Astrocyte (in vitro differentiated cells and primary cell): Measurements from ENCODE around the gene SCIMP. TPM values are rescaled to one million over a fixed set of nuclear protein-coding genes. Genes with fewer than 3 reads are reported as not detected.

Source experiments
- DNase-seq: peaks from one replicate; pipeline ENCODE4 v3.0.0-alpha.2; 2010; ENCODE audit warnings: low read depth
- FAIRE-seq: peaks from 2 replicates; lab custom pipeline; 2011; peaks lifted over from hg19 to GRCh38; lab: Jason Lieb, UNC
- H2AFZ ChIP-seq: 2 replicates; pipeline ENCODE4 v1.6.0; 2012; ENCODE audit warnings: low read depth, low read length, inconsistent platforms
- H3K27ac ChIP-seq: 2 replicates; pipeline ENCODE4 v1.5.1; 2011; ENCODE audit warnings: low read depth, low read length, inconsistent platforms
- H3K27me3 ChIP-seq: 2 replicates; pipeline ENCODE4 v1.6.0; 2011; ENCODE audit warnings: low read length, inconsistent platforms; ENCODE audit not compliant: insufficient read depth
- H3K36me3 ChIP-seq: 2 replicates; pipeline ENCODE4 v1.5.1; 2011; ENCODE audit warnings: low read length, inconsistent platforms; ENCODE audit not compliant: insufficient read depth
- H3K4me1 ChIP-seq: 2 replicates; pipeline ENCODE4 v1.5.1; 2011; ENCODE audit warnings: low read length, inconsistent platforms; ENCODE audit not compliant: insufficient read depth
- H3K4me2 ChIP-seq: 2 replicates; pipeline ENCODE4 v1.6.0; 2012; ENCODE audit warnings: low read length, inconsistent platforms
- H3K4me3 ChIP-seq: 2 replicates; pipeline ENCODE4 v1.5.1; 2011; ENCODE audit warnings: low read depth, mild to moderate bottlenecking, low read length, inconsistent platforms; ENCODE audit not compliant: insufficient read depth
- H3K79me2 ChIP-seq: 2 replicates; pipeline ENCODE4 v1.6.0; 2012; ENCODE audit warnings: mild to moderate bottlenecking, low read length, inconsistent platforms; ENCODE audit not compliant: insufficient read depth
- H3K9ac ChIP-seq: 2 replicates; pipeline ENCODE4 v1.6.0; 2012; ENCODE audit warnings: mild to moderate bottlenecking, low read length, inconsistent platforms
- H3K9me3 ChIP-seq: 2 replicates; pipeline ENCODE4 v1.5.1; 2012; ENCODE audit warnings: low read depth, mild to moderate bottlenecking, low read length, inconsistent platforms; ENCODE audit not compliant: insufficient read depth
- H4K20me1 ChIP-seq: 2 replicates; pipeline ENCODE4 v1.6.0; 2012; ENCODE audit warnings: low read length, inconsistent platforms; ENCODE audit not compliant: insufficient read depth
- H3K27ac Mint-ChIP-seq: one replicate; pipeline ENCODE4 v1.8.0; 2021; ENCODE audit warnings: mild to moderate bottlenecking, mixed read lengths; ENCODE audit not compliant: unreplicated experiment
- H3K27me3 Mint-ChIP-seq: one replicate; pipeline ENCODE4 v1.8.0; 2021; ENCODE audit warnings: low read depth, mixed read lengths; ENCODE audit not compliant: unreplicated experiment
- H3K36me3 Mint-ChIP-seq: one replicate; pipeline ENCODE4 v1.8.0; 2021; ENCODE audit warnings: low read depth, mixed read lengths; ENCODE audit not compliant: unreplicated experiment
- H3K4me1 Mint-ChIP-seq: one replicate; pipeline ENCODE4 v1.8.0; 2021; ENCODE audit warnings: low read depth, mixed read lengths; ENCODE audit not compliant: unreplicated experiment
- H3K4me3 Mint-ChIP-seq: one replicate; pipeline ENCODE4 v1.8.0; 2021; ENCODE audit warnings: mild to moderate bottlenecking, moderate library complexity, mixed read lengths; ENCODE audit not compliant: unreplicated experiment
- H3K9me3 Mint-ChIP-seq: one replicate; pipeline ENCODE4 v1.8.0; 2021; ENCODE audit warnings: mild to moderate bottlenecking, mixed read lengths; ENCODE audit not compliant: unreplicated experiment
- CTCF ChIP-seq: IDR thresholded peaks from 2 replicates; pipeline ENCODE4 v1.5.1; 2011; ENCODE audit warnings: low read depth, mild to moderate bottlenecking, inconsistent platforms, low read length, moderate library complexity; ENCODE audit not compliant: insufficient read depth
- EZH2 ChIP-seq: IDR thresholded peaks from 2 replicates; pipeline ENCODE4 v1.6.1; 2012; ENCODE audit warnings: mild to moderate bottlenecking, low read length, inconsistent platforms; ENCODE audit not compliant: insufficient read depth
- total RNA-seq: library from RNA; stranded (reverse); gene quantifications from 2 replicates; pipeline ENCODE4 v1.2.1, GENCODE V29; 2021

Gene SCIMP
- total RNA-seq, 1 donor from 2014 or later = not detected

GRCh38 chr17:5184288-5184687, 50.4 kb downstream of the SCIMP start:
- Histone ChIP-seq H2AFZ (no peak overlapping the region), H4K20me1 (no peaks in the 10 kb centered on the region), H3K4me3 (no peak overlapping the region), H3K4me1 (no peaks in the 10 kb centered on the region), H3K9me3 (peaks cover 75% of the 10 kb centered on the region), H3K4me2 (no peak overlapping the region), H3K79me2 (no peaks in the 10 kb centered on the region), H3K9ac (no peak overlapping the region), H3K27ac (no peak overlapping the region), H3K27me3 (no peaks in the 10 kb centered on the region), H3K36me3 (peaks cover 11% of the 10 kb centered on the region)
- no peak for TF ChIP-seq EZH2
- TF ChIP-seq CTCF = no peak
- Mint-ChIP-seq H3K27ac (no peak overlapping the region), H3K4me3 (no peak overlapping the region), H3K4me1 (no peaks in the 10 kb centered on the region), H3K36me3 (peaks cover 85% of the 10 kb centered on the region), H3K27me3 (no peaks in the 10 kb centered on the region), H3K9me3 (peaks cover 75% of the 10 kb centered on the region)
- DNase-seq (no peak), FAIRE-seq (no peak)

DNA sequence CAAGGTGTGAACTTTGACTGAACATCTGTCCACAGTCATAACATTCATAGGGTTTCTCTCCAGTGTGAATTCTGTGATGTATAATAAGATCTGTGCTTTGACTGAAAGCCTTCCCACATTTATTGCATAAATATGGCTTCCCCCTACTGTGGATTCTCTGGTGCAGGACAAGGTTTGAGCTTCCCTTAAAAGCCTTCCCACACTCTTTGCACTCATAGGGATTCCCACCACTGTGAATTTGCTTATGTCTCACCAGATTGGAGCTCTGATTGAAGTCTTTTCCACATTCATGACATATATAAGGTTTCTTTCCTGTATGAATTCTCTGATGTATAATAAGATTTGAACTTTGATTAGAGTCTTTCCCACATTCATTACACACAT, 51.3 kb downstream of the SCIMP start:
- no peak overlapping the region for H3K4me3 Mint-ChIP-seq
- peaks cover 79% of the 10 kb centered on the region for H3K9me3 Mint-ChIP-seq
- no peaks in the 10 kb centered on the region for H3K27me3 Mint-ChIP-seq

More for the DNA sequence above, 51.3 kb downstream of the SCIMP start:
- no peaks in the 10 kb centered on the region for H3K4me1 ChIP-seq
- FAIRE-seq = no peak
- H3K4me3 ChIP-seq = no peak overlapping the region
- Mint-ChIP-seq H3K4me1 (no peaks in the 10 kb centered on the region), H3K27ac (no peak overlapping the region), H3K36me3 (peaks cover 87% of the 10 kb centered on the region)
- H3K79me2 ChIP-seq = no peaks in the 10 kb centered on the region
- peaks cover 79% of the 10 kb centered on the region for H3K9me3 ChIP-seq
- DNase-seq = no peak
- no peak overlapping the region for H3K9ac ChIP-seq
- H3K36me3 ChIP-seq = peaks cover 9% of the 10 kb centered on the region
- H3K27me3 ChIP-seq = no peaks in the 10 kb centered on the region
- no peak overlapping the region for H3K4me2 ChIP-seq
- no peak overlapping the region for H3K27ac ChIP-seq
- no peak for TF ChIP-seq CTCF
- no peak for TF ChIP-seq EZH2
- no peak overlapping the region for H2AFZ ChIP-seq
- H4K20me1 ChIP-seq = no peaks in the 10 kb centered on the region
